ENCODE results near the gene DNMT3B.

- no peak for TF ChIP-seq CTCF (IDR thresholded peaks at IDR 0.05)
- no peak for TF ChIP-seq POLR2A (IDR thresholded peaks at IDR 0.05)
Observed at GRCh38 chr20:32743237-32744112, 18.7 kb upstream of the DNMT3B start, which contains the start of gene COMMD7.
